GM19463 (cell line): Measurements from ENCODE around the gene TIMM44.

Source experiments
- ATAC-seq: cut with Tn5 transposase; IDR thresholded peaks from one replicate; pipeline ENCODE4 v1.9.1; 2021; ENCODE audit warnings: mild to moderate bottlenecking, moderate library complexity; ENCODE audit not compliant: unreplicated experiment

The TIMM44 gene

GRCh38 chr19:7915250-7916102, 28.0 kb downstream of the TIMM44 start:
- no peak for ATAC-seq

DNA sequence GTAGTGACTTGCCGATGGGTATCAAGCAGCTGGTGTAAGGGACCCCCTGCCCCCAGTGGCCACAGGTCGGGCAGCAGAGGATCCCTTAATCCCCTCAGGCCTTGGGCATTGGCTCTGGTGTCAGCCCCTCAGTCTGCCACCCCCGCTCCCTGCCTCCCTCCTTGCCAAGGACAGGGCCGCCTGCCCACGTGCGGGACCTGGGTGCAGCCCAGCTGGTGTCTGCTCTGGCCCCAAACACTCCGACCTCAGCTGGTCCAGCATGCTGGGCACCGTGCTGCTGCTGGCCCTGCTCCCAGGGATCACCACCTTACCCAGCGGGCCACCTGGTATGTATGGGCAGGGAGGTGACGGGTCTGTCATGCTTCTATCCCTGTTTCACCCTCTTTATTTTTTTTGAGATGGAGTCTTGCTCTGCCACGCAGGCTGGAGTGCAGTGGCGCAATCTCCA, 28.8 kb downstream of the TIMM44 start, which contains the start of gene TGFBR3L:
TGFBR3L (plus strand) TSS at position 233 of the 448 bp plus-strand sequence.
- ATAC-seq = no peak

- no peak for ATAC-seq
Measured at GRCh38 chr19:7914099-7914498, 29.4 kb downstream of the TIMM44 start.

- ATAC-seq = no peak
Measured at GRCh38 chr19:7913652-7914051, 29.8 kb downstream of the TIMM44 start.

- ATAC-seq = no peak
Measured at GRCh38 chr19:7912697-7913564, 30.5 kb downstream of the TIMM44 start.

DNA sequence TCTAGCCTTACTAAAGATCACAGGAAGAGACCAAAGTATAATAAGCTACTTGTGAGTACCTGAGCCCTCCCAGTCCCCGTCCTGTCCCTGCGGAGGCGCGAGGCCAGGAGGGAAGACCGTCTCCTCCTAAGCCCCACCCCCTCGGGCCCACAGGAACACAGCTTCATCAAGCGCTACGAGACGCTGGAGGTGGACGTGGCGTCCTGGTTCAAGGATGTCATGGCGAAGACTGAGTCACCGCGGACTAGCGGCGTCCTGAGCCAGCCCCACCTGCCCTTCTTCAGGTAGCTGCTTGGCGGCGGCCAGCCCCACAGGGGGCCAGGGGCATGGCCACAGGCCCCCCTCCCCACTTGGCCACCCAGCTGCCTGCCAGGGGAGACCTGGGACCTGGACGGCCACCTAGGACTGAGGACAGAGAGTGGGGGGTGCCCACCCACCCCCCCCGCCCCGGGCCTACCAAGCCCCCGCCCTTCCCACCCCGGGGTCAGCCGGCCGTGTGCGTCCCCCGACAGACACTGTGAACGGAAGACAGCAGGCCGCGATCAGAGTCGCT, 31.2 kb downstream of the TIMM44 start:
- ATAC-seq = no peak

DNA sequence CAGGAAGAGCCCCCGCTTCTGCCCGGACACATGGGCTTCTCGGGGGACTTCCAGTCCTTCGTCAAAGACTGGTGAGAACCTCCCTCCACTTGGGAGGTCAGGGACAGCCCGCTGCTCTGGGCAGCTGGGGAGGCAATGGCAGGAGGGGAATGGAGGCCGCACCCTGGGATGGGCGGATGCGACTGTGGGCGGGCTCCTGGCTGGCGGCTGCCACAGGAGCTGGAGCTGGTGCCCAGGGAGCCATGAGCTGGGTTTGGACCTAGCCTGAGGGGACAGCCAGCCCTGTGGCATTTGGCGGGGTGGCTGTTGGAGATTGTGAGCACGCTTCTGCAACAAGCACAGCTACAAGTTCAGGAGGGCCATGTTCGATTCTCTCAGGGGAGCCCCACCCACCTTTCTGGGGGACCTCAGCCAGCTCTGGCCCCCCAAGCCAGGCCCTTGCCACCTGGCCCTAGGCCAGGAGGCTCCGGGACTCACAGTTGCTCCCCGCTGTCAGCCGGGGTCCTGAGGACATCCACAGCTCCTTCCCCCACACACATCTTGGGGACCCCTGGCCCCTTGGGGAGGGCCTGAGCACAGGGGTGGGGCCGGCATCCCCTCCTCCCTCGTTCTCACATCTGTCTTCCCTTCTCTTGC, 31.8 kb downstream of the TIMM44 start:
- no peak for ATAC-seq

DNA sequence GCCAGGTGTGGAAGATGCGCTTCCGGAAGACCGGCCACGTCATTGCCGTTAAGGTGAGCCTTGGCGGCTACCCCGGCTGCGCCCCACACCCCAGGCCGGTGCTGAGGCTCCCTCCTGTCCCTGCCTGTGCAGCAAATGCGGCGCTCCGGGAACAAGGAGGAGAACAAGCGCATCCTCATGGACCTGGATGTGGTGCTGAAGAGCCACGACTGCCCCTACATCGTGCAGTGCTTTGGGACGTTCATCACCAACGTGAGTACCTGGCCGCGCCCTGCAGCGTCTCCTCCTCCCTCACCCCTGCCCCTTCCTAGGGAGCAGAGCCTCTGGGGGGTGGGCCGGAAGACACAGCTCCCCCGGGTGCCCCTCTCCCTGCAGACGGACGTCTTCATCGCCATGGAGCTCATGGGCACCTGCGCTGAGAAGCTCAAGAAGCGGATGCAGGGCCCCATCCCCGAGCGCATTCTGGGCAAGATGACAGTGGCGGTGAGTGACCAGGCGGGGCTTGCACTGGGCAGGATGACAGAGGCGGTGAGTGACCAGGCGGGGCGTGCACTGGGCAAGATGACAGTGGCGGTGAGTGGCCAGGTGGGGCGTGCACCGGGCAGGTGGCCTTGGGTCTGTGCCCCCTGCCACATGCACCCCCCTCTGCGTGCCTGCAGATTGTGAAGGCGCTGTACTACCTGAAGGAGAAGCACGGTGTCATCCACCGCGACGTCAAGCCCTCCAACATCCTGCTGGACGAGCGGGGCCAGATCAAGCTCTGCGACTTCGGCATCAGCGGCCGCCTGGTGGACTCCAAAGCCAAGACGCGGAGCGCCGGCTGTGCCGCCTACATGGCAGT, 32.9 kb downstream of the TIMM44 start:
- ATAC-seq = no peak

GRCh38 chr19:7909471-7910067, 33.9 kb downstream of the TIMM44 start:
- no peak for ATAC-seq

DNA sequence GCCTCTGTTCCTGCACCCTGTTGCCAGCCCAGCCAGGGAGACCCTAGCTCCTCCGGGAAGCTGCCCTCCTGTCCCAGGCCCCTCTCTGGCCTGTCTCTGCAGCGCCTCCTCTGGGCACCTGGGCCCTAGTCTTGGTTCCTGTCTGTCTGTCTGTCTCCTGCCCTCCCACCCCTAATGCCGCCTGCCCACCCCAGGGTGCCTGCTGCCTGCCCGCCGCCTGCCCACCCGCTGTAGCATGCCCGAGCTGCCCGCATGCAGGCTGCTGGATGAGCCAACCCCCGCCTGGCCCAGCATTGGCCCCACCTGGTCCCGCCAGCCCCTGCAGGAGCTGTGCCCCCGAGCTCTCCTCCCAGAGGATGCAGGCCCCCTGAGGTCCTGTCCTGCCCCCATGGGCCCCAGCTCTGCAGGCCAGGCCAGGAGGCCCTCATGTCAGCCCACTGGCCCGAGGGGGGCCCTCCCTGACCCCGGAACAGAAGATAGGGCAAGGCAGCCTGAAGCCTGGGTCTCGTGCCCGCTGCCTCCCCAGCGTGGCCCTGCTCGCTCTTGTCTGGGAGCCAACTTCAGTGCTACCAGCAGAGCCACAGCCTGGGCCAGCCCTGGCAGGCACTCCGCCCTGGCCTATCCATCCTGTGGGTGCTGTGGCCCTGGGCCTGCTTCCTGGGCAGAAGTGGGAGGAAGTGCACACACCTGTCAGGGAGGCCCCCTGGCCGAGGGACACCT, 34.6 kb downstream of the TIMM44 start:
- ATAC-seq = no peak

DNA sequence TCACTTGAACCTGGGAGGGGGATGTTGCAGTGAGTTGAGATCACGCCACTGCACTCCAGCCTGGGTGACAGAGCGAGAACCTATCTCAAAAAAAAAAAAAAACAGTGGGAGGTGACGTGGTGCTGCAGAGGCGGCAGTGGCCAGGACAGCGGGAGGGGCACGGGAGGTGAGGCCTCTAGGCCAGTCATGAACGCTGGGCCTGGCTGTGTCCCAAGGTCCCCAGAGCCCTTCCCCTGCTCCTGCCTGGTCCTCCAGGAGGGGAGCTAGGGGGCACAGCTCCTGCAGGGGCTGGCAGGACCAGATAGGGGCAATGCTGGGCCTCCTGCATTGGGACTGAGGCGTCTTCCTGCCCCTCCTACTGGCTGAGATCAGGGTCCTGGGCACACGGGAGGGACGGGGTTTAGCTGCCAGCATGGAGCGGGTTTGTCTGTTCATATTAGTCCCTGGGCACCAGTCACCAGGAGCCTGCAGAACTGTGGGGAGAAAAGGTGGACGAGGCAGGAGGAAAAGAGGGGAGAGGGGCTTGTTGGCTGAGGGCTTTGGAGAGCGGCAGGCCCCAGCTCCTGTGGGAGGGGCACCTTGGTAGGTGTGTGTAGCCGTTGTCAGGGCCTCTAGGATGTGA, 35.3 kb downstream of the TIMM44 start:
- no peak for ATAC-seq

DNA sequence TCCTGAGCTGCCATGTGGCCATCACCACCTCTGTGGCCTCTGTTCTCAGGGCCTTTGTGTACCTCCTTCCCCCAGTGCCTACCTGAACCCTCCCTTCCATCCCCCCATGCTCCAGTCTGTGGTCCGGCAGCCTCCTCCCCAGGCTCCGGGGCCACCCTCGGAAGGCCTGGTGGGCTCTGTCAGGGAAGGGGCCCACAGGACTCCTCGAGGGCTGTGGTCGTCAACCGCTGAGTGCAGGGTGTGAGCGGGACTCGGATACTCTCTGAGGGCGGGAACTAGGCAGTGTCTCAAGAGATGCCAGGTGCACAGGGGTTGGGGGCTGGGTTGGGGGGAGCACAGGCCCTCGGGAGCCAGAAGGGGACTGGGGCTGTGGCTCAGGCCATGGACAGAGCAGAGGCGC, 35.9 kb downstream of the TIMM44 start:
- no peak for ATAC-seq

GRCh38 chr19:7907122-7907521, 36.3 kb downstream of the TIMM44 start:
- no peak for ATAC-seq

DNA sequence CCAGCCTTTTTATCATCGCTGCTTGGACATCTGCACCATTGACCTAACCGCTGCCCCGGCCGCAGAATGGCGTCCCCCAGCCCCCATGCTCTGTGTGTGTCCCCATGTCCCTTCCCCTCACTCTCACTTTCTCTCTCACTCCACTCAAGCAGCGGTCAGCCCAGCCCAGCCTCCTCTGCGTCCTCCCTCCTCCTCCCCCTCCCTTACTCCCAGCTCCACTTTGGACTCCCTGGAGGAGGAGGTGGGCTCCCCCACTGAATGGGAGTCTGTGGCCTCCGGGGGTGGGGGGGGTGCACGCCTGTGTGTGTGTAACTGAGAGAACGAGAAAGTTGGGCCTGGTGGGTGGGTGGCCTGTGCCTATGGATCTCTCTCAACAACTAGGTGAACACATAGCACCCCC, 37.6 kb downstream of the TIMM44 start:
- ATAC-seq = no peak

DNA sequence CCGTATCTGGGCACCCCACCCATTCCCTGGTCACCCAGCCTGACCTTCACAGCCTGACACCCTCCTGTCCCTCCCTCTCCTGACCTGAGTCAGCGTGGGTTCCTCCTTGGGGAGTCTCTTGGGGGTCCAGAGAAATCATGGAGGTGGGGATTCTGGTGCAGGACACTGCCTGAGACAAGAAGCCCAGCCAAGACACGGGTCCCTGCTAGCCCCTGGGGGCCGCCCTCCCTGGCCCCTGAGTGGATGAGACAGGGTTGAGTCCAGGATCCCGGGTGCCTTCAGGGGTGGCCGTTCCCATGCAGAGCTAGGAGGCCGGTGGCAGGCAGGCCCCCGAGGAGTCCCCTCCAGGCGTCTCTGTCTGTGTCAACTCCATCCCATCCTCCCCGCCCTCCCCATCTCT, 38.2 kb downstream of the TIMM44 start:
- ATAC-seq = no peak

DNA sequence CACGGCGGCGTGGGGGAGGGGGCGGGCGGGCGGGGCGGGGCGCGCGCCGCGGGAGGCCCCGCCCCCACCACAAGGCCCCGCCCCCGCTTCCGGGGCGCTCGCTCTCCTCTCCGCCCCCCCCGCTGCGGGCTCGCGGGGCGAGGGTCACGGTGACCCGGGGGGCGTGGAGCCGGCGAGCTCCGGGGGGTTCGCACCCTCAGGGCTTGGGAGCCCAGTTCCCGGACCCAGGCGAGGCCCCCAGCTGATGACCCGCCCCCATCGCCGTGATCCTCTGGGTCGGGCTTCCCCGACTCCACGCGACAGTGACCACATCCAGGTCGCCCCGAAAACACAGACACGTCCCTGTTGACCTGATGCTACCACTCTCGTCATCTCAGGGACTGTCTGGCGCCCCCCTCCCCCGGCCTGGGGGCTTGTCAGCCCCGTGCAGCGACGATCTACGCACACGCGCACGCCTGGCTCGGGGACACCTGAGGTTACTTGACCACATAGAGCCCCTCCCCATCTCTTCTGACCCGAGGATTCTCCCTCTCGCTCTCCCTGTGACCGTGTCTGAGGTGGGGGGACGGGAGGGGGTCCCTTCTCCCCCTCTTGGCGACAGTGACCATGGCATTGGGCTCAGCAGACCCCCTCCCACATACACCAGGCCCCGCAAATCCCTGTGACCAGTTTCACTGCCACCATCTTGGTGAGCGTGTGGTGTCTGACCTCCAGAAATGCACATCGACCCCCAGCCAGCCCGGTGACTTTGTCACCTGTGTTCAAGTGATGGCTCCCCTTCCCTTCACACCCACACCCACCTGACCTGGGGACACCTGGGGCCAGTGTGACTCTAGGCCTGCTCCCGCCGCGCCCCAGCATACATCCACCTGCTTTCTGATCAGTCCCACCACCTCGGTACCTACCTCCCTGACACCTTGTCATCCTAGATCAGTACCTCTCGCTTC, 39.1 kb downstream of the TIMM44 start:
- ATAC-seq = peak; percentile 13

- ATAC-seq = peak; percentile 91
Measured at GRCh38 chr19:7903244-7904073, 40.0 kb downstream of the TIMM44 start, which contains the start of gene MAP2K7. MAP2K7 (plus strand) TSS chr19:7903877; CDS start chr19:7903945, 68 bp downstream.
